SH-SY5Y (cell line): Measurements from ENCODE around the gene KLHL4.

ENCODE experiments used
- GATA2 ChIP-seq: IDR thresholded peaks from 2 replicates; pipeline ENCODE4 v1.6.1; 2011; ENCODE audit warnings: mild to moderate bottlenecking, low read depth, low read length
- GATA3 ChIP-seq: IDR thresholded peaks from 2 replicates; pipeline ENCODE4 v1.6.1; 2011; ENCODE audit warnings: low read depth, mild to moderate bottlenecking, low read length, moderate library complexity

DNA sequence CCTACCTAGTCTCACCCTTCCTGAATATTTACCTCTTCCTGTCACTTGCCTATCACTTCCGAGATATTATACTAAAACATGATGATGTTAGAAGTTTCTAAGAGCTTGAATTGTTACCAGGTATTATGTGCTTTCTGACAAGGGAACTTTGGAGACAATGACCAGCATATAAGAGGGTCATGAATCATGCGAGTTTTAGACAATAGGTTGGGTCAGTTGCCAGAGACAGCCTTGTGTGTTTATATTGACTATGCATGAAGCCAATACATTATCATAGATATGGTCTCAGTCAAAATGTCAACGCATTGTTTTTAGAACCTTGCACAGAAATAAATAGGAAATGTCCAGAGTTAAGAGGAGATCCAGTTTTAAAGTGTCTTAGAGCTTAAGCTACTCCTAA lies 116.8 kb downstream of the KLHL4 start:
- TF ChIP-seq GATA3 (no peak), GATA2 (no peak)
